Measurements from ENCODE around the gene LGALS12. TPM values are rescaled to one million over a fixed set of nuclear protein-coding genes. Genes with fewer than 3 reads are reported as not detected.

The LGALS12 gene
- total RNA-seq, 1 donor from 2014 or later: not detected

GRCh38 chr11:63556404-63557013, 50.6 kb downstream of the LGALS12 start:
- H3K9ac ChIP-seq (ENCODE audit: low read length): no peak overlapping the region
- Mint-ChIP-seq H3K27ac (ENCODE audit: unreplicated experiment) (no peak overlapping the region), H3K4me3 (ENCODE audit: unreplicated experiment) (no peak overlapping the region), H3K36me3 (ENCODE audit: low read depth, unreplicated experiment) (no peaks in the 10 kb centered on the region), H3K9me3 (ENCODE audit: unreplicated experiment) (no peaks in the 10 kb centered on the region), H3K4me1 (ENCODE audit: low read depth, unreplicated experiment) (peaks cover 12% of the 10 kb centered on the region), H3K27me3 (ENCODE audit: low read depth, unreplicated experiment) (peaks cover 12% of the 10 kb centered on the region)
- H3K4me3 ChIP-seq (ENCODE audit: insufficient read depth, low read depth, low read length): no peak overlapping the region
- no peaks in the 10 kb centered on the region for H3K79me2 ChIP-seq (ENCODE audit: insufficient read depth, low read length)
- H3K4me2 ChIP-seq (ENCODE audit: low read length): no peak overlapping the region
- TF ChIP-seq CTCF (IDR thresholded peaks at IDR 0.05; ENCODE audit: insufficient read depth, low read depth, low read length) (no peak), EZH2 (IDR thresholded peaks at IDR 0.05; ENCODE audit: insufficient read depth, low read length) (no peak)
- no peak overlapping the region for H2AFZ ChIP-seq (ENCODE audit: low read depth, low read length)
- no peaks in the 10 kb centered on the region for H3K4me1 ChIP-seq (ENCODE audit: insufficient read depth, low read length)
- FAIRE-seq (no peak), DNase-seq (ENCODE audit: low read depth) (no peak)
- no peaks in the 10 kb centered on the region for H3K9me3 ChIP-seq (ENCODE audit: insufficient read depth, low read depth, low read length)
- no peaks in the 10 kb centered on the region for H4K20me1 ChIP-seq (ENCODE audit: insufficient read depth, low read length)
- H3K36me3 ChIP-seq (ENCODE audit: insufficient read depth, low read length): no peaks in the 10 kb centered on the region
- H3K27ac ChIP-seq (ENCODE audit: low read depth, low read length): no peak overlapping the region
- H3K27me3 ChIP-seq (ENCODE audit: insufficient read depth, low read length): no peaks in the 10 kb centered on the region

- Histone ChIP-seq H3K36me3 (ENCODE audit: insufficient read depth, low read length) (no peaks in the 10 kb centered on the region), H3K9me3 (ENCODE audit: insufficient read depth, low read depth, low read length) (no peaks in the 10 kb centered on the region), H3K27ac (ENCODE audit: low read depth, low read length) (no peak overlapping the region), H3K9ac (ENCODE audit: low read length) (no peak overlapping the region), H2AFZ (ENCODE audit: low read depth, low read length) (no peak overlapping the region), H3K27me3 (ENCODE audit: insufficient read depth, low read length) (peaks cover 3% of the 10 kb centered on the region), H3K4me2 (ENCODE audit: low read length) (no peak overlapping the region), H3K79me2 (ENCODE audit: insufficient read depth, low read length) (no peaks in the 10 kb centered on the region), H3K4me1 (ENCODE audit: insufficient read depth, low read length) (no peaks in the 10 kb centered on the region), H3K4me3 (ENCODE audit: insufficient read depth, low read depth, low read length) (no peak overlapping the region), H4K20me1 (ENCODE audit: insufficient read depth, low read length) (no peaks in the 10 kb centered on the region)
- DNase-seq (ENCODE audit: low read depth) (no peak), FAIRE-seq (no peak)
- TF ChIP-seq EZH2 (IDR thresholded peaks at IDR 0.05; ENCODE audit: insufficient read depth, low read length): no peak
- TF ChIP-seq CTCF (IDR thresholded peaks at IDR 0.05; ENCODE audit: insufficient read depth, low read depth, low read length): no peak
- Mint-ChIP-seq H3K4me3 (ENCODE audit: unreplicated experiment) (no peak overlapping the region), H3K27ac (ENCODE audit: unreplicated experiment) (no peak overlapping the region), H3K4me1 (ENCODE audit: low read depth, unreplicated experiment) (peaks cover 12% of the 10 kb centered on the region), H3K36me3 (ENCODE audit: low read depth, unreplicated experiment) (no peaks in the 10 kb centered on the region), H3K27me3 (ENCODE audit: low read depth, unreplicated experiment) (peaks cover 15% of the 10 kb centered on the region), H3K9me3 (ENCODE audit: unreplicated experiment) (no peaks in the 10 kb centered on the region)
Observed at GRCh38 chr11:63557570-63557969, 51.7 kb downstream of the LGALS12 start.

- no peaks in the 10 kb centered on the region for H4K20me1 ChIP-seq (ENCODE audit: insufficient read depth, low read length)
- no peaks in the 10 kb centered on the region for H3K79me2 ChIP-seq (ENCODE audit: insufficient read depth, low read length)
- Mint-ChIP-seq H3K27me3 (ENCODE audit: low read depth, unreplicated experiment) (peaks cover 15% of the 10 kb centered on the region), H3K9me3 (ENCODE audit: unreplicated experiment) (no peaks in the 10 kb centered on the region), H3K36me3 (ENCODE audit: low read depth, unreplicated experiment) (no peaks in the 10 kb centered on the region), H3K4me1 (ENCODE audit: low read depth, unreplicated experiment) (peaks cover 11% of the 10 kb centered on the region), H3K27ac (ENCODE audit: unreplicated experiment) (no peak overlapping the region), H3K4me3 (ENCODE audit: unreplicated experiment) (no peak overlapping the region)
- no peak overlapping the region for H3K4me3 ChIP-seq (ENCODE audit: insufficient read depth, low read depth, low read length)
- peaks cover 3% of the 10 kb centered on the region for H3K27me3 ChIP-seq (ENCODE audit: insufficient read depth, low read length)
- no peaks in the 10 kb centered on the region for H3K9me3 ChIP-seq (ENCODE audit: insufficient read depth, low read depth, low read length)
- H3K36me3 ChIP-seq (ENCODE audit: insufficient read depth, low read length): no peaks in the 10 kb centered on the region
- no peak for FAIRE-seq
- no peak for DNase-seq (ENCODE audit: low read depth)
- no peak overlapping the region for H3K27ac ChIP-seq (ENCODE audit: low read depth, low read length)
- no peak overlapping the region for H3K9ac ChIP-seq (ENCODE audit: low read length)
- no peak overlapping the region for H3K4me2 ChIP-seq (ENCODE audit: low read length)
- no peaks in the 10 kb centered on the region for H3K4me1 ChIP-seq (ENCODE audit: insufficient read depth, low read length)
- no peak for TF ChIP-seq CTCF (IDR thresholded peaks at IDR 0.05; ENCODE audit: insufficient read depth, low read depth, low read length)
- TF ChIP-seq EZH2 (IDR thresholded peaks at IDR 0.05; ENCODE audit: insufficient read depth, low read length): no peak
- no peak overlapping the region for H2AFZ ChIP-seq (ENCODE audit: low read depth, low read length)
Observed at GRCh38 chr11:63558459-63559157, 52.7 kb downstream of the LGALS12 start.

All from astrocyte (in vitro differentiated cells and primary cell).